Esophagus muscularis mucosa (tissue), 4 donors: ENCODE data around the gene PAX5. TPM values are rescaled to one million over a fixed set of nuclear protein-coding genes. Genes with fewer than 3 reads are reported as not detected.
A peak's percentile ranks its signal among the peaks of the same experiment; 100 is the strongest.

Experiments
- DNase-seq: peaks from one replicate; pipeline ENCODE4 v3.0.0-alpha.2; 2017; ENCODE audit errors: extremely low spot score
- H3K27ac ChIP-seq, 4 donors: fragments of 200-600 bp; sonication (generic); replicated peaks in 1 of 4; 1 replicate in 3 of 4; 2 replicates in 1 of 4; pipeline ENCODE4 v1.5.1; 2016 to 2019; ENCODE audit warnings: mild to moderate bottlenecking in 1 of 4
- H3K27me3 ChIP-seq, 4 donors: fragments of 200-600 bp; sonication (generic); one replicate each; pipeline versions ENCODE4 v1.5.1 to v1.6.0; 2016 to 2019
- H3K36me3 ChIP-seq, 4 donors: fragments of 200-600 bp; sonication (generic); one replicate each; pipeline ENCODE4 v1.5.1; 2016 to 2019
- H3K4me1 ChIP-seq, 4 donors: fragments of 200-600 bp; sonication (generic); one replicate each; pipeline ENCODE4 v1.5.1; 2016 to 2019
- H3K4me3 ChIP-seq, 4 donors: fragments of 200-600 bp; sonication (generic); 1 replicate in 2 of 4; 2 replicates in 2 of 4; pipeline ENCODE4 v1.5.1; 2016 to 2019; ENCODE audit warnings: mild to moderate bottlenecking in 4 of 4, moderate library complexity in 1 of 4
- H3K9me3 ChIP-seq, 4 donors: fragments of 200-600 bp; sonication (generic); 1 replicate in 3 of 4; 2 replicates in 1 of 4; pipeline ENCODE4 v1.5.1; 2016 to 2019
- EP300 ChIP-seq: sonication (generic); formaldehyde crosslinking; IDR thresholded peaks from one replicate; pipeline ENCODE4 v1.6.1; 2017; ENCODE audit warnings: antibody characterized with exemption
- POLR2A ChIP-seq: fragments of 450-650 bp; IDR thresholded peaks from one replicate; pipeline ENCODE4 v1.6.1; 2017; ENCODE audit warnings: antibody characterized with exemption, moderate library complexity, mild to moderate bottlenecking, low read depth
- POLR2AphosphoS5 ChIP-seq, 2 donors: sonication (generic); formaldehyde crosslinking; IDR thresholded peaks; one replicate each; pipeline ENCODE4 v1.6.1; 2017; ENCODE audit warnings: antibody characterized with exemption in 2 of 2
- WGBS: methylation state at CpG from one replicate; pipeline ENCODE4 v1.1.5; 2018; 5-methylcytosine and 5-hydroxymethylcytosine counted together
- intact Hi-C: fragments of 100-400 bp; cut with DNase I; formaldehyde crosslinking; loops from one replicate; pipeline ENCODE4 v1.15.1; 2023
- total RNA-seq, 4 donors: library from RNA; depleted of rRNA; stranded (reverse); fragments of >200 nt; gene quantifications; one replicate each; pipeline versions ENCODE4 v1.1.0 to v1.2.1, GENCODE V29; 2016
- TF ChIP-seq, protein P1 (sequence below), 3 experiments: fragments of 200-600 bp in 2 of 3; fragments of 450-650 bp in 1 of 3; sonication (generic) in 2 of 3; IDR thresholded peaks; one replicate each; pipeline ENCODE4 v1.5.1; 2017 to 2019; ENCODE audit warnings: antibody characterized with exemption in 3 of 3, mild to moderate bottlenecking in 2 of 3, moderate library complexity in 1 of 3

The PAX5 gene
- total RNA-seq, 4 donors from 2014 or later = 0.17 TPM; not detected in 3

GRCh38 chr9:36963346-36963745, 70.7 kb downstream of the PAX5 start:
- no peak overlapping the region for H3K27ac ChIP-seq
- 77% methylated on average over 7 of the region's 7 CpGs for WGBS
- intact Hi-C loops = no loop called here
- TF ChIP-seq POLR2AphosphoS5 (IDR thresholded peaks at IDR 0.05) (no peak), EP300 (no peak), POLR2A (no peak)
- TF ChIP-seq, protein P1, sequence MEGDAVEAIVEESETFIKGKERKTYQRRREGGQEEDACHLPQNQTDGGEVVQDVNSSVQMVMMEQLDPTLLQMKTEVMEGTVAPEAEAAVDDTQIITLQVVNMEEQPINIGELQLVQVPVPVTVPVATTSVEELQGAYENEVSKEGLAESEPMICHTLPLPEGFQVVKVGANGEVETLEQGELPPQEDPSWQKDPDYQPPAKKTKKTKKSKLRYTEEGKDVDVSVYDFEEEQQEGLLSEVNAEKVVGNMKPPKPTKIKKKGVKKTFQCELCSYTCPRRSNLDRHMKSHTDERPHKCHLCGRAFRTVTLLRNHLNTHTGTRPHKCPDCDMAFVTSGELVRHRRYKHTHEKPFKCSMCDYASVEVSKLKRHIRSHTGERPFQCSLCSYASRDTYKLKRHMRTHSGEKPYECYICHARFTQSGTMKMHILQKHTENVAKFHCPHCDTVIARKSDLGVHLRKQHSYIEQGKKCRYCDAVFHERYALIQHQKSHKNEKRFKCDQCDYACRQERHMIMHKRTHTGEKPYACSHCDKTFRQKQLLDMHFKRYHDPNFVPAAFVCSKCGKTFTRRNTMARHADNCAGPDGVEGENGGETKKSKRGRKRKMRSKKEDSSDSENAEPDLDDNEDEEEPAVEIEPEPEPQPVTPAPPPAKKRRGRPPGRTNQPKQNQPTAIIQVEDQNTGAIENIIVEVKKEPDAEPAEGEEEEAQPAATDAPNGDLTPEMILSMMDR (IDR thresholded peaks at IDR 0.05) = no peak
- H3K9me3 ChIP-seq = no peaks in the 10 kb centered on the region
- H3K4me1 ChIP-seq = no peaks in the 10 kb centered on the region
- no peak overlapping the region for H3K4me3 ChIP-seq
- H3K27me3 ChIP-seq = peaks cover 0 to 30% (median 0%) of the 10 kb centered on the region in 4 donors
- no peaks in the 10 kb centered on the region for H3K36me3 ChIP-seq
- no peak for DNase-seq

DNA sequence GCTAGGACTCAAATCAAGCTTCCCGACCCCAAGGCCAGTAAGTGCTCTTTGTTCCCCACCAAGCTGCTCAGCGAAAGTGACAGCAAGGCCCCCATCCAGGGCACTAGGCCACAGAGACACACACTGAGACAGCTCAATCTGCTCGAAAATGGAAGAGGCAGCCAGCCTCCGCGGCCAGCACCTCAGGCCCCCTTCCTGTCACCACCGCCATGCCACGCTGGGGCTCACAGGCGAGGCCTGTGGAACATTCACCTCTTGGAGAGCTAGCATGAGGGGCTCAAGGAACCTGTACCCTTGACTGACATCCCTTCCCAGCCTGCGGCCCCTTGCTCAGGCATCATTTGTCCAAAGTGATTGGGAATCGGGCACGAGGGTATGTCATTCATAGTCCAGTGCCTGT, 71.4 kb downstream of the PAX5 start:
- Histone ChIP-seq H3K36me3 (no peaks in the 10 kb centered on the region), H3K4me3 (no peak overlapping the region), H3K4me1 (no peaks in the 10 kb centered on the region), H3K27me3 (peaks cover 0 to 35% (median 0%) of the 10 kb centered on the region in 4 donors), H3K27ac (no peak overlapping the region), H3K9me3 (no peaks in the 10 kb centered on the region)
- WGBS = 87% methylated on average over 7 of the region's 11 CpGs
- no peak for DNase-seq
- TF ChIP-seq EP300 (no peak), POLR2AphosphoS5 (IDR thresholded peaks at IDR 0.05) (no peak)
- intact Hi-C loops = no loop called here

DNA sequence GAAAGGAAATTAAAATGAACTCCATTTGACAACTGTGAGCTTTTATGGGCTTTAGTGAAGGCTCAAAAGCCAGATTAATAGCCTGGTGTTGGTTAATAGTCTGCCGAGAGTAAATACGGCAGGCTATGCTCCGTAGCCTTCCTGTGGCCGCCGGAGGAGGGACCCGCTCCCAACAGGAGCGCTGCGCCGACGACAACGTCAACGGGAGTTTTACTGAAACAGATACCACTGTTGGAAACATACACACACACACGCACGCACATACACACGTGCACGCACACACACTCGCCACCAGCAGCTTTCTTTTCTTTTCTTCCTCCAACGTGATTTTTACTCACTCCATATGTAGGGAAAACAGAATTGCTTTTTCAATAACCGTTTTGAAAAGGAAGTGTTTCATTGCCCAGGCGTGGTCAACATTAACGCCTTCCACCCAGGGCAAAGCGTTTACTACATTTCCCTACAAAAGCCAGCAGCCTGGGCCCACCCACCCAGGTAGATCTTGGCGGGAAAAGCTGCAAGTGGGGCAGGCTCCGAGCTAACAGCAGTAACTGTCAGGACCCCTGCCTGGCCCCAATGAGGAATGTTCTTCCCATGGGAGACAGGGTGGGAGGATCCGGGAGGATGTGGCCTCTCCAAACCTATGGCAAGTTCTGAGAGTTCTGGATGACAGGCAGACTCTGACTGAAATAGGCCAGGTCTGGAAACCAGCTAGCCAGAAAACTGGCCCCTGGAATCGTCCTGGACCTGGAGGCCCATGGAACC, 72.3 kb downstream of the PAX5 start:
- Histone ChIP-seq H3K27me3 (peaks cover 0 to 43% (median 0%) of the 10 kb centered on the region in 4 donors), H3K4me3 (peak overlapping the region in 1 of 4 donors; percentile 32), H3K27ac (no peak overlapping the region), H3K9me3 (no peaks in the 10 kb centered on the region), H3K4me1 (no peaks in the 10 kb centered on the region), H3K36me3 (no peaks in the 10 kb centered on the region)
- DNase-seq = no peak
- TF ChIP-seq POLR2A (no peak), EP300 (no peak), POLR2AphosphoS5 (IDR thresholded peaks at IDR 0.05) (no peak)
- WGBS = 42% methylated on average over 26 of the region's 26 CpGs
- intact Hi-C loops = no loop called here

DNA sequence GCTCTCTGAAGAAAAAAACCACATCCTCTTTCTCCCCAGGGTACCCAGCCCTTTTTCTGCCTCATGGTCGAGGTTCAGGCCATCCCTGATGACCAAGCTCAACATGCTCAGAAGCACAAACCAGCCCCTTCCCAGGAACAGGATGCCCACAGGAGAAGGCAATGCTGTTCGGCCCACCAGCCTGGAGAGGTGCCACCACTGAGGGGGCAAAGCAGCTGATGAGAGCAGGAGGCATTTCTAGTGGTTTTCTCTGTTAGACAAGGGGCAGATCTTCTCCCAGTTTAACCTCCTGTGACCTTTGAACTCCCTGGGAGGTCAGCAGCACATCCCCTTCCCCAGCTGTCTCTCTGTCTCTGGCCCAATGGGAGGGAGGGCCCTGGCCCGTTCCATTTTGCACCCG, 73.0 kb downstream of the PAX5 start:
- H3K27ac ChIP-seq = no peak overlapping the region
- no peak overlapping the region for H3K4me3 ChIP-seq
- 80% methylated on average over 4 of the region's 4 CpGs for whole genome bisulfite sequencing
- peaks cover 0 to 48% (median 0%) of the 10 kb centered on the region in 4 donors for H3K27me3 ChIP-seq
- TF ChIP-seq, protein P1 (IDR thresholded peaks at IDR 0.05) = no peak
- TF ChIP-seq POLR2AphosphoS5 (IDR thresholded peaks at IDR 0.05) (no peak), EP300 (no peak), POLR2A (no peak)
- H3K4me1 ChIP-seq = no peaks in the 10 kb centered on the region
- intact Hi-C loops = no loop called here
- H3K9me3 ChIP-seq = no peaks in the 10 kb centered on the region
- DNase-seq = no peak
- H3K36me3 ChIP-seq = no peaks in the 10 kb centered on the region

DNA sequence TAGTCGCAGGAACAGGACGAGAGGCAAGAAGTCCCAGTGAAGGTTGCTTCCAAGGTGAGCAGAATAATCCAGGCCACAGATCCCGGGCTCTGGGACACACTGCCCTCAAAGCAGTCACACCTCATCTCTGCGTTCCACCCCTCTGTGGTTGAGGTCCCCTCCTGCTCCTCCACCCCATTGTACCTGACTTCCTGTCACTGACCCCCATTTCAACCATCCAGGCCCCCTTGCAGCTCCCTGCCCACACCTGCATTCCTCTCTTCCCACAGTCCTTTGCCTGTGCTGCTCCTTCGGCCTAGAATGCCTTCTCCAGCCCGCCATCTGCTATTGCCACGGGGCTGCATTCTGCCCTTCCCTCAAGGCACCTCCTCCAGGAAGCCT, 73.5 kb downstream of the PAX5 start:
- intact Hi-C loops = no loop called here
- Histone ChIP-seq H3K9me3 (no peaks in the 10 kb centered on the region), H3K4me1 (no peaks in the 10 kb centered on the region), H3K36me3 (no peaks in the 10 kb centered on the region), H3K27ac (no peak overlapping the region), H3K4me3 (no peak overlapping the region), H3K27me3 (peaks cover 0 to 53% (median 0%) of the 10 kb centered on the region in 4 donors)
- DNase-seq = no peak
- 95% methylated on average over 7 of the region's 7 CpGs for WGBS
- TF ChIP-seq EP300 (no peak), POLR2A (no peak), POLR2AphosphoS5 (IDR thresholded peaks at IDR 0.05) (no peak)
- TF ChIP-seq, protein P1 (IDR thresholded peaks at IDR 0.05) = no peak
